Measurements from ENCODE around the gene FAF1. TPM values are rescaled to one million over a fixed set of nuclear protein-coding genes. Genes with fewer than 3 reads are reported as not detected.
A peak's percentile ranks its signal among the peaks of the same experiment; 100 is the strongest.

FAF1 gene
- total RNA-seq, 1 experiment from 2014 or later: 99.1 TPM

DNA sequence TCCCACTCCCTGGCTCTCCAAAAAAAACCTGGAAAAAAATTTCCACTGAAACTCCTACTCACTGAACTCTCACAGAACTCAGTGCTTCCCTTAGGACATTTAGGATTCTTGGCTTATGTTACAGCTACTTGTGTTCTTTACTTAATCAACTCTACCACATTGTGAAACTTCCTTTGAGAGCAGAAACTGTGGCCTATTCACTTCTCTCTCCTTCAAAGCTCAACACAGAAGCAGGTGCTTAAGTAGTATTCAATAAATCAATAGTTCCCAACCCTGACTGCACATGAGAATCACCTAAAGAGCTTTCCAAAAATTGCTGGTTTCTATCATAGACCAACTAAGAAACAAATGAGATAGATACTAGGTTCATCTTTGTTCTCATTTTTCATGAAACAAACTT, 468.9 kb downstream of the FAF1 start:
- no peak for DNase-seq (ENCODE audit: low spot score)

DNA sequence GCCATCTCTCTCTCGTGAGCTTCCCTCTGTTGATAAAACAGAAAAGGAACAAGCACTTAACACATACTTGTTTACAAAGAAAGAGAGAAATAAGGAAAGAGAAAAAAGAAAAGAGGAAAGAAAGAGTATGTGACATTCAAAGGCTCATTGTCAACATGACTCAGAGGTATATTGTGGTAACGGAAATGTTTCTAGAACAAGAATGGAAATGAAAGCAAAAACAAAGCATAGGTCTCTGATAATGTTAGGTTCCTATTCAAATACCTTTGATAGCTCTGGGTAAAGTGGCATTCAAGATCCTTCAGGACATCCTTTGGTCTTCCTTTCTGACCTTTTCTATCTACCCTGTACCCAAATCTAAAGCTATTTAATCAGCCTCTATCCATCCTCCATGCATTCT, 469.4 kb downstream of the FAF1 start:
- DNase-seq (ENCODE audit: low spot score): no peak

DNA sequence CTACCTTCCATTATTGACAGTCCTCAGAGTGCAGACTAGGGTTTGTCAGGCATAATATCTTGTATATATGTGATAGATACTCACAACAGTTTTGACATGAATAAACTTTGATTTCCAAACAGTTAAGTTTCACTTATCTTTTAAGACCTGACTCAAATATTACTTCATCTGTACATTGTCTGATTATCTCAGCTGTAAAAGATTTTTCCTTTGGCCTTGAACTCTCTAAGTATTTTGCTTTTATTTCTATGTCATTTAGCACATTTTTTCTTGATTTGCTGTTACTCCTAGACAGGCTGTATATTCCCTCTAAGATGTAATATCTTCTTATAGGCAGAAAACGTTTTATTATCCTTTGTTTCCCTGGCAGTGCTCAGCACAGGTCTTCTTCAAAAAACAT, 471.2 kb downstream of the FAF1 start:
- no peak for DNase-seq (ENCODE audit: low spot score)

DNA sequence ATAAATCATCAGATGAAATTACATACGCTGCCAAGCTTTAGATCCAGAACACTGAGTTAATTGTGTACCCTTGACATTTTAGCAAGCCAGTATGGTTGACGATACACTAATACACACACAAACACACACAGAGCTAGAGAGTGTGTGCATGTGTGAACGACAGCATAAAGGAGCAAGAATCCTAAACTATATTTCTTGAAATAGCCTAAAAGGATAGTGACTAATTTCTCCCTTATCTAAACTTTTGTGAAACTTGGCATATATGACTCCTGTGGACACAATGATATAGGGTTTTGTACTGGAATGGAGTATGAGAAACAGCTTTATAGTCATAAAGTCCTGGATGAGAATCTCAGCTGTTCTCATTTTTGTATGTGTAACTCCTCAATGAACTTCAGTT, 471.7 kb downstream of the FAF1 start:
- no peak for DNase-seq (ENCODE audit: low spot score)

DNA sequence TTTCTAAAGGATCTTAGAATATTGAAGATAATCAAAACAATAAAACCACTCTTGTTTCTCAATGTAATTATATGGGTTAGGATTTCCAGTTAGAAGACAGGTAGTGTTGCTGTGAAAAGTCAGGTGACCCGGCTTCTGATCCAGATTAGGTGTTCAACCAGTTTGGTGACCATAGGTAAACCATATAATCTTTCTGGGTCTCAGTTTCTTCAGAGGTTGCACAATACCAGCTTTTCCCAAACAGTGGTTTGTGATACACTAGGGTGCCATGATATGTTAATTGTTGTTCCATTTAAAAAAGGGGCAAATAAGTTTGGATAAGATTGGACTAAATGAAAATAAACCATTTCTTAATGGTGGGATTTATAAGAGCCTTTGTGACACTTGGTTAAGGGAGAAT, 472.3 kb downstream of the FAF1 start:
- DNase-seq (ENCODE audit: low spot score): no peak

DNA sequence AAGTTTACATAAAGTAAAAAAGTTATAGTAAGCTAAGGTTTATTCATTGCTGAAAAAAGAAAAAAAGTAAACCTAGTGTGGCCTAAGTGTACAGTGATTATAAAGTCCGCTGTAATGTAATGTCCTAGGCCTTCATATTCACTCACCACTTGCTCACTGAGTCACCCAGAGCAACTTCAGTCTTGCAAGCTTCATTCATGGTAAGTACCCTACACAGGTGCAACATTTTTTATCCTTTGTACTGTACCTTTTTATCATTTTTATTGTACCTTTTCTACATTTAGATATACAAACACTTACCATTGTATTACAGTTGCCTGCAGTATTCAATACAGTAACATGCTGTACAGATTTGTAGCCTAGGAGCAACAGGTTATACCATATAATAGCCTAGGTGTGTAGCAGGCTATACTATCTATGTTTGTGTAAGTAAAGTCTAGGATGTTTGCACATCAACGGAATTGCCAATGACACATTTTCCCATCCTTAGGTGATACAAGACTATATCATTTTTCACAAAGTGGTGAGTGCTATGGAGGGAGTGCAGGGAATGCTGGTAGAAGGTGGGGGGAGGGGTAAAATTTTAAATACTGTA, 478.8 kb downstream of the FAF1 start:
- no peak for DNase-seq (ENCODE audit: low spot score)

DNA sequence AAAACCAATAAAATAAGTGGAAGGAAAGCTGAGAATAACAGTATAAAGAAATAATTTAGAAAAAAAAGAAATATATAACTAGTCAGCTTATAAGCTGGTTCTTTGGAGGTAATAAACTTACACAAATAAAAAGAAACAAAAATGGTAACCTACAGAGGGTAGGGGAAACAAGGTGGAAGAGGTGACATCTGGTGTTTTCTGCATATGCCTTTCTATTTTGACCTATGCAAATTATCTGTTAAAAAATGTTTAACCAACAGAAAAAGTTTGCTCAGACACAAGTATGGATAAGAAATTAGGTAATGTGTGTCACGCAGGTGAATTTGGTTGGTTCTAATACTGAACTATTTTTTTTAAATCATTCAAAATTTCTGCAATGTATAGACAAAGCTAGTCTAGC, 483.3 kb downstream of the FAF1 start:
- no peak for DNase-seq (ENCODE audit: low spot score)

DNA sequence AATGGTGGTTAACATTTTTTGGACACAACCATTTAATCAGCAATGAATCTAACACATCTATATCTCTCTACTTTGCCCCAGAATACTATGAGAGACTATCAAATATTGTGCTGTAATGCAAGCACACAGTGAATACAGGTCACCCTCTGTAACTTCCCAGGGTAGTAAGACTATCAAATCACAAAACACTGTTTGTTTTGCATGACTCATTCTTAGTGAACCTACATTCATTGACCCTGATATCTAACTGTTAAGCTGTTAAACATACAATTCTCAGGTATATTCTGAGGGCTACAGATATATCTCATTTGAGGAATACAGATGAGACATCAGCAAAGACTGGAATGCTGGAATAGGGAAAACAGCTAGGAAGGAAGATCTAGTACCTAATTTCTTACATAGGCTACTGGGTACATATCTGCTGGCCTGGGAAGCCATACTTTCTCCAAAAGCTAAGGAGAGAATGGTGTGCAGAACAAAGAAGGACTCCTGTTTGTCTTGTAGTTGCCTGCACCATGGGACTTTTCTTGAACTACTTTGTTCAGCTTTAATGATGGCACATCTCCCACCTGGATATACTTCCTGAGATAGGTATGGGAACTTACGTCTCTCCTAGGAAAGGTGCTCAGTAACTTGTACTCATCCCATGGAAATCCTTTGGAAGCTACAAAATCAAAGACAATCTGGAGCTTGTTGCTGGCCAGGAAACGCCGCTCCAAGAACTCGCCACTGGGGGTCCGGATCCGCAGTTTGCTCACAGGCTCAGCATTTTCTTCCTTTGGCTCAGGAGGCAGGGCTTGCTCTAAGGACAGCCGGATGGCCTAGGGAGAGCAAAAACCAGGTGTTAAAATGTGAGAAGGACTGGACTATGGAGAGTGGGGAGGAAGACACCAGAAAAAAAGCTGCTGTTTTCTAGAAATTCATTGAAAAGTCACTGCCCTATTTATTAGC, 484.9 kb downstream of the FAF1 start:
- peak; percentile 11 for DNase-seq (ENCODE audit: low spot score)

DNA sequence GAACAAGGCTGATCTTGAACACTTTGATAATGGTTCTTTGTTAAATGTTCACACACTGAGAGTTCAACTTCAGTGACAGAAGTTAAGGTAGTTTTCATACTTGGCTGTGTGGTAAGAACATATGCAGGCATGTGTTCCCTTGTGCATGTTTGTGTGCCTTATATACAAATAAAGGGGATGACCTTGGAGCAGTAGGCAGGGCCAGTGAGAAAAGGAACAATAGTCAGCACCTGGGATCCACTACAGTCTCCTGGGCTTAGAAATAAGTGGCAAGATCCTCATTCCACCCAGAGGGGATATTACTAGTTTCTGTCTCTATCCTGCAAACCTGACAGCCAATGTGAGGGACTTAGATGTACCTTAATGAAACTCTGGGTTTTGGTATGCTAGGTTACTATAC, 486.6 kb downstream of the FAF1 start:
- no peak for DNase-seq (ENCODE audit: low spot score)

DNA sequence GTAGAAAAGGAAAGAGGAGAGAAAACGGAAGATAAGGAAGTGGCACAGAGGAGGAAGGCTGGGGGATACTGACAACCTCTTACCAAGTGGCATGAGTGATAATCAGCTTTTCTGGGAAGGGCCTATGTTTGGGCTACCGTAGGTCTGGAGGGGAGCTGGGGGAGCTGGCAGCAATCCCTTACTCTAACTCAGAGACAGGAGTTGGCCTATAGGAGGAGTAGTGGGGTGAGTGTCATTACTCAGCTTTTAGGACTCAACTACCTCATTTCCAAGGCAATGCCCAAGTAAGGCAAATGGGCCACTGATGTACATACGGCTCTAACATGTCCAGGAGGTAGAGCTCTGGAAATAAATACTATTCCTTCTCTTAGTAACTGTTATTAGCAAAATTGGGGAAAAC, 488.1 kb downstream of the FAF1 start:
- DNase-seq (ENCODE audit: low spot score): no peak

DNA sequence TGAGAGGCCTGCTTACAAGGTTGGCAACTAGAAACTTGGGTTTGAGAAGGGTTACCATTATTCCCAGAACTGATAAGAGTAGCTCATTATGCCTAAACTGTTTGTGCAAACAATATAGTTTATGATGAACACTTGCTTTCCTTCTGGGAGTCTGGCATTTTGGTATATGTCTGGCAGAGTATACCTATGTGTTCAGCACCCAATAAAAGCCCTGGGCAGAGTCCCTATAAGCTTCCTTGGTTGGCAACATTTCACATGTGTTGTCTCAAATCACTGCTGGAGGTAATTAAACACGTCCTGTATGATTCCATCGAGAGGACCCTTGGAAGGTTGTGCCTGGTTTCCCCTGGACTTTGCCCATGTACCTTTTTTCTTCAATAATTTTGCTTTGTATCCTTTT, 497.1 kb downstream of the FAF1 start:
- no peak for DNase-seq (ENCODE audit: low spot score)

DNA sequence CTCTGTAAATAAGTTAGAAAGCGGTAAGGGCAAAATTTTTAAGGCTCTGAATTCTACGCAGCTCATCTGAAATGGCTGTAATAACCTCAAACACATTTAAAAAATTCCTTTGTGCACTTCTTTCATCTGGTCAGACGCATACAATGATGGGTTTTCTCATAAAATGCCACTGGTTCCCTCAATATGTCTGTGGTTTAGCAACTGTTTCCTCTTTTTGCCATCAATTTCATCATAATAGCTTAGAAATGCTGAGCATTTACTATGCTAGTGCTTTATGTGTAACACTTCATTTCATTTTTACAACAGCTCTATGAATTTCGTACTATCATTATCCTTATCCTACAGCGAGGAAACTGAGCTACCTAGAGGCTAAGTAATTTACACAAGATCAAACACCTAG, 501.6 kb downstream of the FAF1 start:
- DNase-seq (ENCODE audit: low spot score): no peak

DNA sequence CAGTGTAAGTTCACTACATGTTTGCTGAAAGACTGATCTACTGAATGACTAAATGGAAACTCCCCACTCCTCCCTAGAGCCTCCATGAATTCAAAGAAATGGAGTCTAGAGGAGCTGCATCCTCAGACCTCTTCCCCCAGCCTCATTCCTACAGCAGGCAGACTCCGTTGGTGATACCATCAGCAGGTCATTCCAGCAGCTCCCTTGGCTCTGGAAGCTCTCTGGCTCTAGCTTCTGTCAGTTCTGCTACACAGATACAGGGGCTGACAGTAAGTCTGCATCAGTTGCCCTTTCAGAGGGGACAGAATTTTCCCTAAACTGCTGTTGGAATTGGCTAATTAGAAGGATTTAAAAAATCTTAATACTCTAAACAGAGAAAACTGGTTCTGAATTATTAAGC, 505.2 kb downstream of the FAF1 start:
- no peak for DNase-seq (ENCODE audit: low spot score)

DNA sequence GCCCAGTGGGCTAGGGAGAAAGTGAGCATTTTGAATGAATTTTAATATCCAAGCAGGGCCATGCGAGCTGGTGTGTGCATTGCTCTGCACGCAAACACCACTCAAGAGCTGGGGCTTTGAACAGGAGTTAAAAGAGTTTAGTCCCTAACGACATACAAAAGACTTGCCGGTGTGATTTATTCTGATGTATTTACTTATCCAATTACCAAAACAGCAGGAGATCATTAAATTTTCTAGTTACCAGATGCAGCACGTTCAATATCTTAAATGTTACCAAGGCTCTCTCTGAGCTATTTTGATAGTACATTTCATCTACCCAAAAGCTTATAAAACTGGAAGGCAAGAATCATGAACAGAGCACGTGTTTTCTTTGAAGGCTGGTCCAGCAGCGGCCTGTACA, 506.8 kb downstream of the FAF1 start:
- no peak for DNase-seq (ENCODE audit: low spot score)

DNA sequence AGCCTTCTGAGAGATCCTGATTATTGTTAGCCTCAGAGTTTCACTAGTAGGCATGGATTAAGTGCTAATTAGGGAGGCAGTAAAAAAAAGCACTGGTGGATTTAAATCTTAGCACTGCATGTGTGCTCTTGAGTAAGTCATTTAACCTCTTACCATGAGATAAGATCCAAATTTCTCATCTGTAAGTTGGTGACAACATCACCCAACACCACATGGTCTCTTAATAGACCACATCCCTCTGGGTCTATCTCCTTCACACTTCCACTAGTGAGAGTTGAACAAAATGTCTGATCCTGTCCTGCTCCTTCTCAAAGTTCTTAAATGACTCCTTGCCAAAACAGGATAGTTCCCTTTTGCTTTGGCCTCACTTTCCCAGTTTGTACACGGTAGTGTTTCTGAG, 507.4 kb downstream of the FAF1 start:
- no peak for DNase-seq (ENCODE audit: low spot score)

DNA sequence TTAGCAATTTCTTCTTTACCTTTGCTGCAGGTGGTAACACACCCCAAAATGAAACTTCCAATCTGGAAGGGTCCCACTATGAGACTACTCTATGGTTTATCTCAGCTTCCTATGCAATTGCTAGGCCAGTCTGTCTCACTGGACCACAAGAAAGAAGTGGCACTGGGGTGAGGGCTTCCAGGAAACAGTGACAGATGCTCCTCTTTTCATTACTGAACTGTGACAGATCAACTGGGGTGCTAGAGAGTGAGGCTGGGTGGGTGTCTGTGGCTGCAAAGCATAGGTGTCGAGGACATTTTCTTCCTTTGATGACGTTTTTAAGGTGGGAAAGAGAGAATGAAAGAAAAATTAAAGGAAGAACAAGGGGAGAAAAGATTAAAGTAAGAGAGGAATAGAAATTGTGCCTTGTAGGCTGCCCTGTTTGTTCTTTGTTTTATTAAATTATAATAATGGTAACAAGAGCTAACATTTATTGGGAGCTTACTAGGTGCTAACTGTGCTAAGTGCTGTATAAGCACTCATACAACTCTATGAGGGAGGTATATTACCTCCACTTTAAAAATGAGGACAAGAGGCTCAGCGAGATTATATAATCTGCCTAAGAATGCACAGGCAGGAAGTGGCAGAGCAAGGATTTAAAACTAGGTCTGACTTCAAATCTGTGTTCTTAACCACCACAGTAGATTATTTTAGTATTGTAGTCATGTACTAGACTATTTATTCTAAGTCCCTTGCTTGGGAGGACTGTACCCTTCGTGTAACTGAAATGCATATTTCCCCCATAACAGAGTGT, 509.0 kb downstream of the FAF1 start:
- no peak for DNase-seq (ENCODE audit: low spot score)

DNA sequence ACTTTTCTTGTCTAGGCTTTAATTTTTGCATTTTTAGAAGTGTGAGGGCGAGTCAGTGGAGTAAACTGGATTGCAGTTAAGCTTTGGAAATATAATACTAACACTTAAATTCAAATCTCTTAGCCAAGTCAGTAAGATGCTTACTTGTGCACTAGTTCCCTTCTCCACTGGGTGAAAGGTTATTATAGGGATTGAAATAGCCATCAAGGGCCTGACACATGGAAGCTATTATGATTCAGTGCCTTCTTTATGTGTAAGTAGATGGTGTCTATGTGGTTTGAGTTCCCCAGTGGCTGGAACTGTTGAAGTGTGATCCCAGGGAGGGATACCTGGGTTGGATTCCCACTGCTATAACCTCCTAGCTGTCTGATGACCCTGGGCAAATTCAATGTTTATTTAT, 512.1 kb downstream of the FAF1 start:
- no peak for DNase-seq (ENCODE audit: low spot score)

DNA sequence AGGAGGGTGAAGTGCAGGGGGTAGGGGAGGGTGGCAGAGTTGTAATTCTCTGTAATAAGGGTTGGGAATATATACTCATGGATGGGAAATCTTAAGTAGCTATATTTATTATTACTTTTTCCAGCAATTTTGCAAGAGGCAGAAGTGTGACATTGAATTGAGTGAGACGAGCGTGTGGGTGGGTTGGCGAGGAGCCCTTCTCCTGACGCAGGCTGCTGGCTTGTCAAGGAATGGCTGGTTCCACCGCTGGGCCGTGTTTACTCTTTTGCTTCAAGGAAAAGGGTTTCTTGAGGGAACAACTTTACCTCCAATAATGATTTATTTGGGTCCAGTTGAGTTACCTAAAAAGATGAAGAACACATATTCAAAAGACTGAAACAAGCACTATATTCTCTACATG, 518.9 kb downstream of the FAF1 start:
- no peak for DNase-seq (ENCODE audit: low spot score)

DNA sequence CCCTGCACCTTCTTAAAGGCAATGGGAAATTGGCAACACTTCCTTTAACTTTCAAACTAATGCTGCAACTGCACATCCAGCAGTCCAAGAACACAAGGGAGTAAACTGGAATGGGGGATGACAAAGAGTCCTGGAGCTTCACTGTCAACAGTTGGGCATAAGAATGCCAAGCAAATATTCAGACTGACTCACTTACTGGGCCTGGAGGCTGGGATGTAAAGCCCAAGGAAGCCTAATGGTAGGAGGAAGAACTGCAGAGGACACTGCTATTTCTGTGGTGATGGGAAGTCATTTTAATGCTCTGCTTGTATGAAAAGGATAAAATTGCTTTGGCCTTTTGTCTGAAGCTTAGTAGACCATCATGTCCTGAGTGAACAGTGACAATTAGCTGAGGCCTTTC, 521.1 kb downstream of the FAF1 start:
- DNase-seq (ENCODE audit: low spot score): peak; percentile 2

DNA sequence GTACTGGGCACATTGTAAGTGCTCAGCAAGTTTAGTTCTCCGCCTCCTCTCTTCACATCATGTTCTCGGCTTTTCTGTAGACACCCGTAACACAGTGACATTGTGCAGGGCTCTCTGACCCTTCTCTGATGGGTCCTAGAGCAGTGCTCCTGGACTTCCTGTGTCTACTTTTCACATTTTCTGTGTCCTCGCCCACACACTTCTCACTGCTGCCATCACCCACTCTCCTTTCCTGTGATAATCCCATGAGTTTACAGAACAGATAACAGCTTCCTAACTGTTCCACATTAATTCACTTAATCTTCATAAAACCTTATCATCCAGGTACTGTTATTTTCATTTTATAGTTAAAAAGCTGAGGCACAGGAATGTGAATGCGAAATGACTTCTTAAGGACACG, 523.6 kb downstream of the FAF1 start:
- no peak for DNase-seq (ENCODE audit: low spot score)

DNA sequence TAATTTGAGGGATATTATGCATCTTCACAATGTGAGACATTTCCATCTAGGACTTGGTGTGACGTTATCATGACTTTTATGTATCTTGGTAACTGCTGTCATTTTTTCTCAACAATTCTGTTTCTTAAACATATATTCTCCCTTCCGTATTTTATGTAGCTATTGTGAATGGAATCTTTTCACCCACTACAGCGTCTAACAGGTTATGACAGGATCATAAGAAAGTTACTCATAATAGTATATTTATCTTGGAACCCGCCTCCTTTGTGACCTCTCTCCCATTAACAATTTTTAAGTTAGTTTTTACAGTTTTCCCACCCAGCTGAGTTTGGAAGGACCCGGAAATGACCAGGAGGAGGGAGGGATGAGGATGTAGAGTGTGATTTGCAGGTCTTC, 530.1 kb downstream of the FAF1 start:
- DNase-seq (ENCODE audit: low spot score): no peak
